Measurements from ENCODE around the gene TUB.

The TUB gene

GRCh38 chr11:8062781-8063257 is 18.2 kb upstream of the TUB start:
- H3K4me3 ChIP-seq (ENCODE audit: low read depth, low read length) = no peak overlapping the region
- no peak for TF ChIP-seq CTCF (IDR thresholded peaks at IDR 0.05; ENCODE audit: control insufficient read depth, extremely low read depth, insufficient read depth)
- DNase-seq (ENCODE audit: low read depth) = no peak

DNA sequence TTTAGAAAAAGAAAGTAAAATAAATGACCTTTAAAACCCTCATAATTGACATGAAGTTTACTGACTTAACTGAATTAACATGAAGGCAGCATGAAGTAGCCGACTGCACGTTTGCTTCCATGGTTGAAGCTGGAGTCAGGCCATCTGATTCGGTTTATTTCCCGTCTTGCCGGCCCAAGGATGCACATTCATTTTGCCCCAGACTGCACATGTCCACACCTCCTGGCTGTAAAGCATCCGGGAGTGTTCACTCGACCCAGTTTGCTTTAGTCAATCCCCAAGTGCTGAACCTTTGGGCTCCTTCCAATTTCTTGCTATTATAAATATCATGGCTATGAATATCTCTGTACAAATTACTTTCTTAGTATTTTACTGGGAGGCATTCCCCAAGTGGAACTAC is 17.7 kb upstream of the TUB start:
- no peak for DNase-seq (ENCODE audit: low read depth)
- H3K4me3 ChIP-seq (ENCODE audit: low read depth, low read length) = no peak overlapping the region
- no peak for TF ChIP-seq CTCF (IDR thresholded peaks at IDR 0.05; ENCODE audit: control insufficient read depth, extremely low read depth, insufficient read depth)

DNA sequence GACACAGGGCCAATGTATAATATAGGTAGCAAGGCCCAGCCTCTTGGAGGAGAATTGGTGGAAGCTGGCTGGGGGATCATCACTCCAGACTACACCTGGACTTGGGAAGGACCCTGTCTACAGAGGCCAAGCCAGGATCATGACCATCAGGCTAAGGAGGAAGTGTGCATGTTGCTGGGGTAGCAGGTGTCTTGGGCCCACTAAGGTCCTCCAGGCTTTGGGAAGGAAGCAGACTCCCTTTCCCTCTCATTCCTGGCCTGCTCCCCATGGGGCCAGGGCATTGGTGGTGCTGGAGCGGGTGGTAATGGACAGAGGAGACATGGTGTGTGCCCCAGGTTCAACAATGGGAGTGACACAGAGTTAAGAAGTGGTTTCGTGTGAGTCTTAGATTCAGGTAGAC is 16.0 kb upstream of the TUB start:
- no peak for DNase-seq (ENCODE audit: low read depth)
- no peak overlapping the region for H3K4me3 ChIP-seq (ENCODE audit: low read depth, low read length)
- no peak for TF ChIP-seq CTCF (IDR thresholded peaks at IDR 0.05; ENCODE audit: control insufficient read depth, extremely low read depth, insufficient read depth)

GRCh38 chr11:8066036-8066910 is 14.7 kb upstream of the TUB start:
- no peak for DNase-seq (ENCODE audit: low read depth)
- no peak overlapping the region for H3K4me3 ChIP-seq (ENCODE audit: low read depth, low read length)
- no peak for TF ChIP-seq CTCF (IDR thresholded peaks at IDR 0.05; ENCODE audit: control insufficient read depth, extremely low read depth, insufficient read depth)

- H3K4me3 ChIP-seq (ENCODE audit: low read depth, low read length) = no peak overlapping the region
- no peak for DNase-seq (ENCODE audit: low read depth)
- TF ChIP-seq CTCF (IDR thresholded peaks at IDR 0.05; ENCODE audit: control insufficient read depth, extremely low read depth, insufficient read depth) = no peak
Observed at GRCh38 chr11:8066911-8067455, 14.0 kb upstream of the TUB start.

- DNase-seq (ENCODE audit: low read depth) = no peak
- TF ChIP-seq CTCF (IDR thresholded peaks at IDR 0.05; ENCODE audit: control insufficient read depth, extremely low read depth, insufficient read depth) = no peak
- no peak overlapping the region for H3K4me3 ChIP-seq (ENCODE audit: low read depth, low read length)
Observed at GRCh38 chr11:8067567-8067928, 13.5 kb upstream of the TUB start.

All from LNCaP clone FGC (cell line).